ENCODE results near the gene CMTR1. TPM values are rescaled to one million over a fixed set of nuclear protein-coding genes. Genes with fewer than 3 reads are reported as not detected.
"Not testable (repeated sequence)": the region's sequence is repeated elsewhere in the genome, so short reads cannot be mapped to it uniquely, and the experiment has no call there.

CMTR1 gene
- polyA plus RNA-seq, 1 donor from 2014 or later: 64.1 TPM

- H3K9ac ChIP-seq (ENCODE audit: low read length): peak within 1 kb of the TSS; percentile 72
- no peaks in the 10 kb centered on the region for H3K9me2 ChIP-seq (ENCODE audit: insufficient read depth, low read length)
- TF ChIP-seq RAD21 (conservative IDR thresholded peaks at IDR 0.05) (no peak), POLR2AphosphoS5 (IDR thresholded peaks at IDR 0.05) (peak; percentile 65), EP300 (conservative IDR thresholded peaks at IDR 0.05; ENCODE audit: poor library complexity, severe bottlenecking) (peak; percentile 41), TAF1 (IDR thresholded peaks at IDR 0.05; ENCODE audit: low read depth) (no peak), CTCF (IDR thresholded peaks at IDR 0.05; ENCODE audit: poor library complexity, severe bottlenecking) (no peak), MXI1 (conservative IDR thresholded peaks at IDR 0.05; ENCODE audit: poor library complexity, severe bottlenecking) (peak; percentile 80), SMC3 (conservative IDR thresholded peaks at IDR 0.05; ENCODE audit: poor library complexity) (peak; percentile 51), EZH2 (IDR thresholded peaks at IDR 0.05; ENCODE audit: borderline replicate concordance, insufficient read depth, low read length, poor library complexity, severe bottlenecking) (no peak), REST (IDR thresholded peaks at IDR 0.05; ENCODE audit: borderline replicate concordance) (peak; percentile 54)
- no peaks in the 10 kb centered on the region for H3K27me3 ChIP-seq (ENCODE audit: insufficient read depth, low read depth, low read length)
- H3K36me3 ChIP-seq (ENCODE audit: insufficient read depth, low read length): no peaks in the 10 kb centered on the region
- peak within 1 kb of the TSS; percentile 51 for H2AFZ ChIP-seq (ENCODE audit: low read depth, low read length)
- H3F3A ChIP-seq (ENCODE audit: insufficient read depth, low read length, poor library complexity, severe bottlenecking): no peaks in the 10 kb centered on the region
- H3K4me3 ChIP-seq (ENCODE audit: low read length): peak within 1 kb of the TSS; percentile 77
- H3K27ac ChIP-seq (ENCODE audit: low read length): peak within 1 kb of the TSS; percentile 59
- peaks cover 16% of the 10 kb centered on the region for H3K79me2 ChIP-seq (replicated peaks; ENCODE audit: insufficient read depth, low read length)
- no peaks in the 10 kb centered on the region for H3K9me3 ChIP-seq (ENCODE audit: low read length)
- peak within 1 kb of the TSS; percentile 93 for H3K4me2 ChIP-seq (ENCODE audit: low read length)
- no peaks in the 10 kb centered on the region for H4K20me1 ChIP-seq (ENCODE audit: insufficient read depth)
Measured at GRCh38 chr6:37499433-37500293, 66.6 kb downstream of the CMTR1 start, which contains the start of gene CCDC167. Gene CCDC167, minus strand, starts transcription at chr6:37499893. Its CDS starts 30 bp downstream, at chr6:37499863.

GRCh38 chr6:37500294-37500608, 67.2 kb downstream of the CMTR1 start:
- Histone ChIP-seq H4K20me1 (ENCODE audit: insufficient read depth) (no peaks in the 10 kb centered on the region), H3F3A (ENCODE audit: insufficient read depth, low read length, poor library complexity, severe bottlenecking) (no peaks in the 10 kb centered on the region), H3K4me2 (ENCODE audit: low read length) (no peak overlapping the region), H3K9me3 (ENCODE audit: low read length) (no peaks in the 10 kb centered on the region), H3K27ac (ENCODE audit: low read length) (peak overlapping the region; percentile 59), H3K9me2 (ENCODE audit: insufficient read depth, low read length) (no peaks in the 10 kb centered on the region), H3K27me3 (ENCODE audit: insufficient read depth, low read depth, low read length) (no peaks in the 10 kb centered on the region), H3K36me3 (ENCODE audit: insufficient read depth, low read length) (no peaks in the 10 kb centered on the region), H3K9ac (ENCODE audit: low read length) (peak overlapping the region; percentile 34), H2AFZ (ENCODE audit: low read depth, low read length) (peak overlapping the region; percentile 47), H3K4me3 (ENCODE audit: low read length) (peak overlapping the region; percentile 77), H3K79me2 (replicated peaks; ENCODE audit: insufficient read depth, low read length) (peaks cover 13% of the 10 kb centered on the region)
- TF ChIP-seq RAD21 (conservative IDR thresholded peaks at IDR 0.05): no peak
- no peak for TF ChIP-seq EZH2 (IDR thresholded peaks at IDR 0.05; ENCODE audit: borderline replicate concordance, insufficient read depth, low read length, poor library complexity, severe bottlenecking)
- TF ChIP-seq SMC3 (conservative IDR thresholded peaks at IDR 0.05; ENCODE audit: poor library complexity): no peak
- TF ChIP-seq CTCF (IDR thresholded peaks at IDR 0.05; ENCODE audit: poor library complexity, severe bottlenecking): no peak
- no peak for TF ChIP-seq EP300 (conservative IDR thresholded peaks at IDR 0.05; ENCODE audit: poor library complexity, severe bottlenecking)
- no peak for TF ChIP-seq POLR2AphosphoS5 (IDR thresholded peaks at IDR 0.05)
- no peak for TF ChIP-seq MXI1 (conservative IDR thresholded peaks at IDR 0.05; ENCODE audit: poor library complexity, severe bottlenecking)
- no peak for TF ChIP-seq REST (IDR thresholded peaks at IDR 0.05; ENCODE audit: borderline replicate concordance)
- TF ChIP-seq TAF1 (IDR thresholded peaks at IDR 0.05; ENCODE audit: low read depth): no peak

GRCh38 chr6:37500904-37501303, 67.9 kb downstream of the CMTR1 start:
- H3K27ac ChIP-seq (ENCODE audit: low read length); H3K36me3 ChIP-seq (ENCODE audit: insufficient read depth, low read length); H3F3A ChIP-seq (ENCODE audit: insufficient read depth, low read length, poor library complexity, severe bottlenecking); H3K4me2 ChIP-seq (ENCODE audit: low read length); H3K9ac ChIP-seq (ENCODE audit: low read length); H3K9me3 ChIP-seq (ENCODE audit: low read length); H2AFZ ChIP-seq (ENCODE audit: low read depth, low read length); H4K20me1 ChIP-seq (ENCODE audit: insufficient read depth); H3K9me2 ChIP-seq (ENCODE audit: insufficient read depth, low read length); H3K4me3 ChIP-seq (ENCODE audit: low read length); H3K27me3 ChIP-seq (ENCODE audit: insufficient read depth, low read depth, low read length): not testable (repeated sequence)
- H3K79me2 ChIP-seq (replicated peaks; ENCODE audit: insufficient read depth, low read length): peaks cover 10% of the 10 kb centered on the region

Data from neural cell (in vitro differentiated cells).